ENCODE measurements around the gene IL25. TPM values are rescaled to one million over a fixed set of nuclear protein-coding genes. Genes with fewer than 3 reads are reported as not detected.

Gene IL25
- polyA plus RNA-seq, 1 donor (not counting 4 experiments of a cell fraction or from before 2014, with no cell fraction given), result not detected

DNA sequence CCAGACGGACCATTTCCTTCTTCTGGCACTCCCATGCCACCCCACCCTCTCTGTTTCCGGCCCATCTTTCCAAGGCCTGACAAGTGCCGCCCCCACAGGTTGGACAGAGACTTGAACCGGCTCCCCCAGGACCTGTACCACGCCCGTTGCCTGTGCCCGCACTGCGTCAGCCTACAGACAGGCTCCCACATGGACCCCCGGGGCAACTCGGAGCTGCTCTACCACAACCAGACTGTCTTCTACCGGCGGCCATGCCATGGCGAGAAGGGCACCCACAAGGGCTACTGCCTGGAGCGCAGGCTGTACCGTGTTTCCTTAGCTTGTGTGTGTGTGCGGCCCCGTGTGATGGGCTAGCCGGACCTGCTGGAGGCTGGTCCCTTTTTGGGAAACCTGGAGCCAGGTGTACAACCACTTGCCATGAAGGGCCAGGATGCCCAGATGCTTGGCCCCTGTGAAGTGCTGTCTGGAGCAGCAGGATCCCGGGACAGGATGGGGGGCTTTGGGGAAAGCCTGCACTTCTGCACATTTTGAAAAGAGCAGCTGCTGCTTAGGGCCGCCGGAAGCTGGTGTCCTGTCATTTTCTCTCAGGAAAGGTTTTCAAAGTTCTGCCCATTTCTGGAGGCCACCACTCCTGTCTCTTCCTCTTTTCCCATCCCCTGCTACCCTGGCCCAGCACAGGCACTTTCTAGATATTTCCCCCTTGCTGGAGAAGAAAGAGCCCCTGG lies 3.1 kb downstream of the IL25 start:
- Histone ChIP-seq H3K36me3 (ENCODE audit: control insufficient read depth in 2 of 2, extremely low read depth in 1 of 2, insufficient read depth in 2 of 2, low read length in 2 of 2) (no peaks in the 10 kb centered on the region), H3K9ac (ENCODE audit: control insufficient read depth, extremely low read depth, insufficient read depth, low read length) (no peak overlapping the region), H4K20me1 (ENCODE audit: control insufficient read depth, extremely low read depth, insufficient read depth, low read length) (no peaks in the 10 kb centered on the region), H3K9me1 (ENCODE audit: control insufficient read depth, extremely low read depth, insufficient read depth, low read length) (no peaks in the 10 kb centered on the region), H3K4me2 (ENCODE audit: control insufficient read depth, extremely low read depth, insufficient read depth, low read depth, low read length) (no peak overlapping the region), H3K27me3 (ENCODE audit: control insufficient read depth, extremely low read depth, insufficient read depth, low read length) (peaks cover 7% of the 10 kb centered on the region), H3K4me3 (ENCODE audit: control insufficient read depth in 2 of 3, extremely low read depth in 1 of 3, insufficient read depth in 2 of 3, low read depth in 1 of 3, low read length in 3 of 3) (no peak overlapping the region), H3K4me1 (ENCODE audit: control insufficient read depth, extremely low read depth, insufficient read depth, low read length) (no peaks in the 10 kb centered on the region), H3K27ac (ENCODE audit: control insufficient read depth, insufficient read depth, low read length) (no peak overlapping the region), H2AFZ (ENCODE audit: control insufficient read depth, low read length) (no peak overlapping the region), H3K9me3 (ENCODE audit: control insufficient read depth, low read depth, low read length) (no peaks in the 10 kb centered on the region), H3K79me2 (ENCODE audit: control insufficient read depth, insufficient read depth, low read length) (no peaks in the 10 kb centered on the region)
- FAIRE-seq (no peak), DNase-seq (ENCODE audit: low read depth, low spot score) (no peak)
- dilution Hi-C loops (cut with MboI; ENCODE audit: extremely low pct_ligation_motif_present, low sequenced_read_pairs), result no loop called here
- TF ChIP-seq CTCF (optimal IDR thresholded peaks at IDR 0.05 in 1 of 3, IDR thresholded peaks at IDR 0.05 in 1 of 3, conservative IDR thresholded peaks at IDR 0.05 in 1 of 3; ENCODE audit: extremely low read depth in 1 of 3, insufficient read depth in 2 of 3, low read length in 3 of 3), result no peak
- TF ChIP-seq EZH2 (IDR thresholded peaks at IDR 0.05; ENCODE audit: low read length), result no peak

DNA sequence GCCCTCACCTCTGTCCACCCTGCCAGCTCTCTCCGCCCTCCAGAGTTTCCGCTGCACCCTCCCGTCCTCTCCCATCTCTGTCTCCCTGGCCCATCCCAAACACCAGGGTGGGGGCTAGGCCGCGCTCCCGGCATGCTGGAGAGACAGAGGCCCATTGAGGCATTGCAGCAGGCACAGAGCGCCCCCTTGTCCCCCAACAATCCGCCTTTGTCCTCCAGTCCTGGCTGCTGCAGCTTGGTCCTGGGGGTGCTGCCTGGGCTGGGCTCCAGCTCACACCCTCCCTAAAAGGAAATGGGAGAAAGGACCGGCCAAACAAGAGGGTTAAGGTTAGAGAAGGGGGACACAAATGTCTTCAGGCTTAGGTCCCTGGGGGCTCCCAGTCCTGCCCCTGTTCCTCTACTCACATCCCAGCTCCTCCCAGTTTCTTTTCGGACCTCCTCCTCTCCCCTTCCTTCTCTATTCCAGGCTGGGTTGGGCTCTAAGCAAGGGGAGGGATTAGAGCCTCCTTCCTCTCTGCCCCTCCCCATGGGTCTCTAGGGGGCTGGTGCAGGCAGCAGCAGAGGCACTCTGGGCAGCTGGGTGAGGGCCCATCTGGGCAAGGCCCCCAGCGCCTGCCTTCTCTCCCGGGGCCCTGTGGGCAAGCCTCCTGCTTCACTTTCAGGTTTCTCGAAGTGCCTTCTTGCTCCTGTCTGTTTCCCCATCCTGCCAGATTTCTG lies 4.0 kb downstream of the IL25 start, which contains the start of gene CMTM5:
CMTM5 (plus strand) TSS at position 565 of the 716 bp plus-strand sequence. CDS start 206 bp downstream, outside the sequence.
- H3K4me3 ChIP-seq (ENCODE audit: control insufficient read depth in 2 of 3, extremely low read depth in 1 of 3, insufficient read depth in 2 of 3, low read depth in 1 of 3, low read length in 3 of 3), result no peak within 1 kb of the TSS
- dilution Hi-C loops (cut with MboI; ENCODE audit: extremely low pct_ligation_motif_present, low sequenced_read_pairs), result no loop called here

More for the DNA sequence above, 4.0 kb downstream of the IL25 start, which contains the start of gene CMTM5:
- H3K9ac ChIP-seq (ENCODE audit: control insufficient read depth, extremely low read depth, insufficient read depth, low read length), result no peak within 1 kb of the TSS
- H3K27ac ChIP-seq (ENCODE audit: control insufficient read depth, insufficient read depth, low read length), result no peak within 1 kb of the TSS
- H3K36me3 ChIP-seq (ENCODE audit: control insufficient read depth in 2 of 2, extremely low read depth in 1 of 2, insufficient read depth in 2 of 2, low read length in 2 of 2), result no peaks in the 10 kb centered on the region
- no peak for DNase-seq (ENCODE audit: low read depth, low spot score)
- H3K4me2 ChIP-seq (ENCODE audit: control insufficient read depth, extremely low read depth, insufficient read depth, low read depth, low read length), result no peak within 1 kb of the TSS
- H3K27me3 ChIP-seq (ENCODE audit: control insufficient read depth, extremely low read depth, insufficient read depth, low read length), result peaks cover 7% of the 10 kb centered on the region
- no peaks in the 10 kb centered on the region for H4K20me1 ChIP-seq (ENCODE audit: control insufficient read depth, extremely low read depth, insufficient read depth, low read length)
- H2AFZ ChIP-seq (ENCODE audit: control insufficient read depth, low read length), result no peak within 1 kb of the TSS
- TF ChIP-seq EZH2 (IDR thresholded peaks at IDR 0.05; ENCODE audit: low read length) (no peak), CTCF (optimal IDR thresholded peaks at IDR 0.05 in 1 of 3, IDR thresholded peaks at IDR 0.05 in 1 of 3, conservative IDR thresholded peaks at IDR 0.05 in 1 of 3; ENCODE audit: extremely low read depth in 1 of 3, insufficient read depth in 2 of 3, low read length in 3 of 3) (no peak)
- H3K79me2 ChIP-seq (ENCODE audit: control insufficient read depth, insufficient read depth, low read length), result no peaks in the 10 kb centered on the region
- no peaks in the 10 kb centered on the region for H3K9me3 ChIP-seq (ENCODE audit: control insufficient read depth, low read depth, low read length)
- no peaks in the 10 kb centered on the region for H3K9me1 ChIP-seq (ENCODE audit: control insufficient read depth, extremely low read depth, insufficient read depth, low read length)
- no peak for FAIRE-seq
- H3K4me1 ChIP-seq (ENCODE audit: control insufficient read depth, extremely low read depth, insufficient read depth, low read length), result no peaks in the 10 kb centered on the region
